K562 (cell line): Measurements from ENCODE around the gene FTSJ3. TPM values are rescaled to one million over a fixed set of nuclear protein-coding genes. Genes with fewer than 3 reads are reported as not detected.
A peak's percentile ranks its signal among the peaks of the same experiment; 100 is the strongest.

Experiments
- CCAR2 ChIP-seq: fragments of 200-400 bp; formaldehyde crosslinking; IDR thresholded peaks from 2 replicates; pipeline ENCODE4 v1.6.1; 2017; ENCODE audit warnings: mild to moderate bottlenecking, low read depth, low read length
- CREB3 ChIP-seq: fragments of 450-650 bp; conservative IDR thresholded peaks from 2 replicates; pipeline ENCODE4 v1.6.1; 2016; ENCODE audit warnings: missing genetic modification characterization, low read depth, mild to moderate bottlenecking, missing compliant biosample characterization, moderate library complexity
- ELF2 ChIP-seq: fragments of 250-450 bp; sonication (Bioruptor Pico); IDR thresholded peaks from 2 replicates; pipeline ENCODE4 v1.5.0; 2021; ENCODE audit warnings: mild to moderate bottlenecking
- ETV1 ChIP-seq: fragments of 450-650 bp; conservative IDR thresholded peaks from 2 replicates; pipeline ENCODE4 v1.6.1; 2016; ENCODE audit warnings: missing genetic modification characterization, control low read depth, low read depth, missing compliant biosample characterization
- FOXK1 ChIP-seq: sonication (generic); formaldehyde crosslinking; IDR thresholded peaks from 2 replicates; pipeline ENCODE4 v1.8.0; 2022; ENCODE audit warnings: missing genetic modification reagents, mild to moderate bottlenecking, borderline replicate concordance
- GATA2 ChIP-seq: sonication (generic); formaldehyde crosslinking; IDR thresholded peaks from 2 replicates; pipeline ENCODE4 v1.4.0; 2020; ENCODE audit warnings: mild to moderate bottlenecking, missing genetic modification reagents
- HOMEZ ChIP-seq: fragments of 250-450 bp; sonication (Bioruptor Pico); IDR thresholded peaks from 2 replicates; pipeline ENCODE4 v1.4.0; 2020; ENCODE audit warnings: mild to moderate bottlenecking, moderate library complexity
- MXD1 ChIP-seq: fragments of 250-450 bp; sonication (Bioruptor Pico); IDR thresholded peaks from 2 replicates; pipeline ENCODE4 v1.8.0; 2021; ENCODE audit warnings: borderline replicate concordance, mild to moderate bottlenecking, moderate library complexity; ENCODE audit not compliant: poor library complexity, severe bottlenecking
- PCBP1 ChIP-seq: fragments of 200-400 bp; formaldehyde crosslinking; IDR thresholded peaks from 2 replicates; pipeline ENCODE4 v1.6.1; 2018; ENCODE audit warnings: mild to moderate bottlenecking, low read depth, low read length; ENCODE audit not compliant: poor library complexity, severe bottlenecking
- PCBP2 ChIP-seq: fragments of 200-400 bp; formaldehyde crosslinking; IDR thresholded peaks from 2 replicates; pipeline ENCODE4 v1.6.1; 2018; ENCODE audit warnings: low read length, low read depth, mild to moderate bottlenecking, moderate library complexity; ENCODE audit not compliant: poor library complexity, severe bottlenecking
- RBM34 ChIP-seq: fragments of 200-400 bp; formaldehyde crosslinking; IDR thresholded peaks from 2 replicates; pipeline ENCODE4 v1.6.1; 2018; ENCODE audit warnings: low read length, borderline replicate concordance; ENCODE audit not compliant: insufficient read depth
- SIX5 ChIP-seq, 2 experiments: IDR thresholded peaks; 2 replicates each; pipeline ENCODE4 v1.6.1; 2011; ENCODE audit warnings: low read length in 2 of 2, borderline replicate concordance in 1 of 2, low read depth in 1 of 2, mild to moderate bottlenecking in 1 of 2, moderate library complexity in 1 of 2; ENCODE audit not compliant: insufficient read depth in 1 of 2
- STAG1 ChIP-seq: sonication (generic); formaldehyde crosslinking; IDR thresholded peaks from 2 replicates; pipeline ENCODE4 v1.5.0; 2020; ENCODE audit warnings: missing genetic modification reagents, borderline replicate concordance
- ZNF140 ChIP-seq: fragments of 250-450 bp; sonication (Bioruptor Pico); IDR thresholded peaks from 2 replicates; pipeline ENCODE4 v1.8.0; 2021; ENCODE audit warnings: moderate library complexity, mild to moderate bottlenecking, inconsistent platforms
- ZNF212 ChIP-seq: fragments of 450-650 bp; formaldehyde crosslinking; IDR thresholded peaks from 2 replicates; pipeline ENCODE4 v1.4.0; 2020; ENCODE audit warnings: mild to moderate bottlenecking
- ZNF224 ChIP-seq: sonication (generic); formaldehyde crosslinking; IDR thresholded peaks from 2 replicates; pipeline ENCODE4 v1.8.0; 2022; ENCODE audit warnings: mild to moderate bottlenecking, missing genetic modification reagents
- ZNF239 ChIP-seq: fragments of 250-450 bp; sonication (Bioruptor Pico); IDR thresholded peaks from 2 replicates; pipeline ENCODE4 v1.4.0; 2020; ENCODE audit warnings: mild to moderate bottlenecking
- ZNF282 ChIP-seq: sonication (generic); formaldehyde crosslinking; IDR thresholded peaks from 2 replicates; pipeline ENCODE4 v1.8.1; 2023; ENCODE audit warnings: missing genetic modification reagents
- polyA plus RNA-seq, 8 experiments: library from polyadenylated mRNA; depleted of rRNA in 4 of 8; stranded (reverse) in 5 of 8; unstranded in 3 of 8; fragments of >200 nt; fragmentation: Nextera tagmentation in 2 of 8; fragmentation: Illumina TruSeq in 1 of 8; extraction: Ambion mirVana in 2 of 8; extraction: Trizol in 1 of 8; gene quantifications; 2 replicates each; pipeline versions ENCODE4 v1.2.1 to v1.2.3, GENCODE V29; 2011 to 2014; ENCODE audit warnings: inconsistent platforms in 1 of 8, missing spikeins in 1 of 8
- total RNA-seq, 7 experiments: library from RNA; depleted of rRNA in 6 of 7; stranded (reverse); fragments of >200 nt in 6 of 7; fragmentation: Illumina TruSeq in 2 of 7; extraction: Trizol in 2 of 7; gene quantifications; 2 replicates each; pipeline versions ENCODE4 v1.2.1 to v1.2.3, GENCODE V29; 2011 to 2021; ENCODE audit warnings: low replicate concordance in 1 of 7
- TF ChIP-seq, protein P1 (sequence below): fragments of 250-450 bp; sonication (Bioruptor Pico); IDR thresholded peaks from 2 replicates; pipeline ENCODE4 v1.5.0; 2020; ENCODE audit warnings: mild to moderate bottlenecking
- TF ChIP-seq, protein P2 (sequence below): sonication (generic); formaldehyde crosslinking; IDR thresholded peaks from 2 replicates; pipeline ENCODE4 v1.8.1; 2023; ENCODE audit warnings: mild to moderate bottlenecking, missing genetic modification reagents

Gene FTSJ3
- total and polyA plus RNA-seq, 9 of the 15 experiments (the other 6 are each of a cell fraction or from before 2014, with no cell fraction given) = 18.0 to 65.6 (median 52.4) TPM

- no peak for TF ChIP-seq CREB3 (tag)
- TF ChIP-seq PCBP1 = no peak
- peak; percentile 71 for TF ChIP-seq ZNF239 (CRISPR knock-in tag)
- no peak for TF ChIP-seq ZNF224 (CRISPR knock-in tag)
- TF ChIP-seq ZNF282 = no peak
- TF ChIP-seq PCBP2 = no peak
- TF ChIP-seq CCAR2 = 0 out of 2 replicates have a peak, but pooled peaks have one; percentile 73
- peak in 1 of 2 experiments; percentile 39; a peak in 1 of 4 replicates for TF ChIP-seq SIX5 (IDR thresholded peaks at IDR 0.05; ENCODE audit: borderline replicate concordance in 1 of 2, insufficient read depth in 1 of 2, low read depth in 1 of 2, low read length in 2 of 2)
- no peak for TF ChIP-seq ZNF212 (CRISPR knock-in tag)
- TF ChIP-seq HOMEZ (CRISPR knock-in tag) = 0 out of 2 replicates have a peak, but pooled peaks have one; percentile 57
- TF ChIP-seq STAG1 (CRISPR knock-in tag) = no peak
- TF ChIP-seq ELF2 (CRISPR knock-in tag) = peak; percentile 84
- TF ChIP-seq ZNF140 (CRISPR knock-in tag) = no peak
- TF ChIP-seq MXD1 = no peak
- TF ChIP-seq, protein P1, sequence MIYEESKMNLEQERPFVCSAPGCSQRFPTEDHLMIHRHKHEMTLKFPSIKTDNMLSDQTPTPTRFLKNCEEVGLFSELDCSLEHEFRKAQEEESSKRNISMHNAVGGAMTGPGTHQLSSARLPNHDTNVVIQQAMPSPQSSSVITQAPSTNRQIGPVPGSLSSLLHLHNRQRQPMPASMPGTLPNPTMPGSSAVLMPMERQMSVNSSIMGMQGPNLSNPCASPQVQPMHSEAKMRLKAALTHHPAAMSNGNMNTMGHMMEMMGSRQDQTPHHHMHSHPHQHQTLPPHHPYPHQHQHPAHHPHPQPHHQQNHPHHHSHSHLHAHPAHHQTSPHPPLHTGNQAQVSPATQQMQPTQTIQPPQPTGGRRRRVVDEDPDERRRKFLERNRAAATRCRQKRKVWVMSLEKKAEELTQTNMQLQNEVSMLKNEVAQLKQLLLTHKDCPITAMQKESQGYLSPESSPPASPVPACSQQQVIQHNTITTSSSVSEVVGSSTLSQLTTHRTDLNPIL (CRISPR knock-in tag) = no peak
- TF ChIP-seq RBM34 = no peak
- TF ChIP-seq GATA2 = no peak
- 0 out of 2 replicates have a peak, but pooled peaks have one; percentile 28 for TF ChIP-seq FOXK1 (CRISPR knock-in tag)
- TF ChIP-seq, protein P2, sequence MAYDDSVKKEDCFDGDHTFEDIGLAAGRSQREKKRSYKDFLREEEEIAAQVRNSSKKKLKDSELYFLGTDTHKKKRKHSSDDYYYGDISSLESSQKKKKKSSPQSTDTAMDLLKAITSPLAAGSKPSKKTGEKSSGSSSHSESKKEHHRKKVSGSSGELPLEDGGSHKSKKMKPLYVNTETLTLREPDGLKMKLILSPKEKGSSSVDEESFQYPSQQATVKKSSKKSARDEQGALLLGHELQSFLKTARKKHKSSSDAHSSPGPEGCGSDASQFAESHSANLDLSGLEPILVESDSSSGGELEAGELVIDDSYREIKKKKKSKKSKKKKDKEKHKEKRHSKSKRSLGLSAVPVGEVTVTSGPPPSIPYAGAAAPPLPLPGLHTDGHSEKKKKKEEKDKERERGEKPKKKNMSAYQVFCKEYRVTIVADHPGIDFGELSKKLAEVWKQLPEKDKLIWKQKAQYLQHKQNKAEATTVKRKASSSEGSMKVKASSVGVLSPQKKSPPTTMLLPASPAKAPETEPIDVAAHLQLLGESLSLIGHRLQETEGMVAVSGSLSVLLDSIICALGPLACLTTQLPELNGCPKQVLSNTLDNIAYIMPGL (CRISPR knock-in tag) = peak; percentile 94
- peak; percentile 94 for TF ChIP-seq ETV1 (tag)
Observed at GRCh38 chr17:63842540-63843386, 15.3 kb upstream of the FTSJ3 start, which contains the start of gene SMARCD2 (continued).
